Keratinocyte (primary cell): ENCODE measurements around the gene NF1.

Experiments
- CTCF ChIP-seq, 3 experiments: IDR thresholded peaks in 1 of 3; conservative IDR thresholded peaks in 1 of 3; optimal IDR thresholded peaks in 1 of 3; 2 replicates in 2 of 3; 3 replicates in 1 of 3; pipeline versions ENCODE3 to v1.5.1; 2011; ENCODE audit warnings: low read length in 3 of 3, mild to moderate bottlenecking in 3 of 3, moderate library complexity in 2 of 3, control low read depth in 1 of 3, inconsistent platforms in 1 of 3; ENCODE audit not compliant: insufficient read depth in 2 of 3; ENCODE audit errors: extremely low read depth in 1 of 3
- EZH2 ChIP-seq: IDR thresholded peaks from one replicate; pipeline ENCODE4 v1.6.1; 2012; ENCODE audit warnings: inconsistent platforms, mild to moderate bottlenecking, low read length, moderate library complexity

GRCh38 chr17:31412511-31412910 is 317.7 kb downstream of the NF1 start:
- TF ChIP-seq CTCF (optimal IDR thresholded peaks at IDR 0.05 in 1 of 3, IDR thresholded peaks at IDR 0.05 in 1 of 3, conservative IDR thresholded peaks at IDR 0.05 in 1 of 3; ENCODE audit: extremely low read depth in 1 of 3, insufficient read depth in 2 of 3, low read length in 3 of 3) (no peak), EZH2 (no peak)
